Activated CD8-positive, alpha-beta T cell treated with anti-CD3 and anti-CD28 coated beads, Interleukin-2, amount 10 ng/mL, durations not matched to agents 7 days and 5 days (primary cell): ENCODE results near the gene HOXA5. TPM values are rescaled to one million over a fixed set of nuclear protein-coding genes. Genes with fewer than 3 reads are reported as not detected.

ENCODE experiments used
- ATAC-seq: fragments of 150-1000 bp; cut with Tn5 transposase; one replicate; pipeline ENCODE4 v1.10.0; 2021; ENCODE audit warnings: moderate library complexity
- CTCF ChIA-PET: fragments of 350-600 bp; sonication (Branson Sonifier 250); formaldehyde crosslinking; loops from one replicate; lab custom pipeline; 2021; ENCODE audit warnings: antibody characterized with exemption; lab: Charles Lee
- POLR2A ChIA-PET: fragments of 350-600 bp; sonication (Branson Sonifier 250); formaldehyde crosslinking; loops from one replicate; lab custom pipeline; 2021; ENCODE audit warnings: antibody characterized with exemption; lab: Charles Lee
- DNase-seq: peaks from one replicate; pipeline ENCODE4 v3.0.0-alpha.2; 2020
- H3K27ac Mint-ChIP-seq: one replicate; pipeline ENCODE4 v1.8.0; 2021; ENCODE audit warnings: mild to moderate bottlenecking, mixed read lengths
- H3K27me3 Mint-ChIP-seq: one replicate; pipeline ENCODE4 v1.8.0; 2021; ENCODE audit warnings: low read depth, mixed read lengths
- H3K36me3 Mint-ChIP-seq: one replicate; pipeline ENCODE4 v1.8.0; 2021; ENCODE audit warnings: low read depth, mixed read lengths
- H3K4me1 Mint-ChIP-seq: one replicate; pipeline ENCODE4 v1.8.0; 2021; ENCODE audit warnings: low read depth, mixed read lengths
- H3K4me3 Mint-ChIP-seq: one replicate; pipeline ENCODE4 v1.8.0; 2021; ENCODE audit warnings: mild to moderate bottlenecking, mixed read lengths
- H3K9me3 Mint-ChIP-seq: one replicate; pipeline ENCODE4 v1.8.0; 2022; ENCODE audit warnings: mixed read lengths; ENCODE audit not compliant: insufficient read depth
- total RNA-seq, 2 experiments: library from RNA; stranded (reverse); gene quantifications; one replicate each; pipeline ENCODE4 v1.2.3, GENCODE V29; 2021

HOXA5 gene
- not detected for total RNA-seq

GRCh38 chr7:27143023-27143949 lies at the start of gene HOXA5:
Gene HOXA5, minus strand, starts transcription at chr7:27143681. Its CDS starts 74 bp downstream, at chr7:27143607.
- peaks cover 3% of the 10 kb centered on the region for H3K4me1 Mint-ChIP-seq
- H3K27ac Mint-ChIP-seq = no peak within 1 kb of the TSS
- no peak within 1 kb of the TSS for H3K4me3 Mint-ChIP-seq
- ChIA-PET POLR2A (no interaction called here), CTCF (interaction anchor here (0.9 to 1.0 kb wide), 2 partner anchors 12 to 18 kb away, joined by 3 read pairs; partner anchors contain the start of gene HOXA4)
- DNase-seq (no peak), ATAC-seq (no peak)
- no peaks in the 10 kb centered on the region for H3K36me3 Mint-ChIP-seq
- no peaks in the 10 kb centered on the region for H3K9me3 Mint-ChIP-seq
- peaks cover 34% of the 10 kb centered on the region for H3K27me3 Mint-ChIP-seq

- H3K36me3 Mint-ChIP-seq = peaks cover 4% of the 10 kb centered on the region
- peak overlapping the region; percentile 58 for H3K4me3 Mint-ChIP-seq
- POLR2A ChIA-PET = interaction anchor here (0.6 kb wide), 1 partner anchor 948 kb away, joined by 3 read pairs; no protein-coding TSS in a partner anchor
- H3K4me1 Mint-ChIP-seq = peaks cover 33% of the 10 kb centered on the region
- peak; percentile 62 for ATAC-seq
- CTCF ChIA-PET = interaction anchor here (0.7 to 4.9 kb wide), 4 partner anchors 13 to 413 kb away, joined by 3 to 23 read pairs (median 4); no protein-coding TSS in a partner anchor
- H3K27me3 Mint-ChIP-seq = peaks cover 82% of the 10 kb centered on the region
- H3K27ac Mint-ChIP-seq = no peak overlapping the region
- H3K9me3 Mint-ChIP-seq = no peaks in the 10 kb centered on the region
- no peak for DNase-seq
These were observed 49.3 kb upstream of the HOXA5 start for GRCh38 chr7:27192546-27193334.

- POLR2A ChIA-PET = interaction anchor here (0.6 kb wide), 1 partner anchor 949 kb away, joined by 3 read pairs; no protein-coding TSS in a partner anchor
- Mint-ChIP-seq H3K36me3 (peaks cover 4% of the 10 kb centered on the region), H3K27ac (no peak overlapping the region), H3K27me3 (peaks cover 83% of the 10 kb centered on the region), H3K4me3 (peak overlapping the region; percentile 46), H3K4me1 (peaks cover 41% of the 10 kb centered on the region), H3K9me3 (no peaks in the 10 kb centered on the region)
- CTCF ChIA-PET = interaction anchor here (0.7 to 4.9 kb wide), 5 partner anchors 13 to 414 kb away, joined by 3 to 23 read pairs (median 3); no protein-coding TSS in a partner anchor
- ATAC-seq (no peak), DNase-seq (no peak)
These were observed 48.5 kb upstream of the HOXA5 start for GRCh38 chr7:27191833-27192545.

- DNase-seq = no peak
- CTCF ChIA-PET = interaction anchor here (0.9 to 4.4 kb wide), 6 partner anchors 9 to 829 kb away, joined by 3 to 25 read pairs (median 3); partner anchors contain the start of gene HOXA13
- no peak for ATAC-seq
- no peak overlapping the region for H3K4me3 Mint-ChIP-seq
- peaks cover 4% of the 10 kb centered on the region for H3K36me3 Mint-ChIP-seq
- H3K4me1 Mint-ChIP-seq = peaks cover 41% of the 10 kb centered on the region
- POLR2A ChIA-PET = no interaction called here
- no peaks in the 10 kb centered on the region for H3K9me3 Mint-ChIP-seq
- peaks cover 85% of the 10 kb centered on the region for H3K27me3 Mint-ChIP-seq
- H3K27ac Mint-ChIP-seq = no peak overlapping the region
These were observed 47.8 kb upstream of the HOXA5 start for GRCh38 chr7:27191161-27191731.

- Mint-ChIP-seq H3K9me3 (no peaks in the 10 kb centered on the region), H3K4me1 (peaks cover 52% of the 10 kb centered on the region), H3K27me3 (peaks cover 90% of the 10 kb centered on the region), H3K4me3 (no peak overlapping the region), H3K36me3 (peaks cover 4% of the 10 kb centered on the region), H3K27ac (no peak overlapping the region)
- ChIA-PET CTCF (interaction anchor here (0.7 to 4.4 kb wide), 9 partner anchors 11 to 830 kb away, joined by 3 to 25 read pairs (median 3); partner anchors contain the start of gene HOXA13), POLR2A (no interaction called here)
- DNase-seq = no peak
- no peak for ATAC-seq
These were observed 46.7 kb upstream of the HOXA5 start for GRCh38 chr7:27189997-27190748.

GRCh38 chr7:27189295-27189996 lies 46.0 kb upstream of the HOXA5 start:
- POLR2A ChIA-PET = no interaction called here

GRCh38 chr7:27188386-27189294 lies 45.2 kb upstream of the HOXA5 start:
- Mint-ChIP-seq H3K27me3 (peaks cover 87% of the 10 kb centered on the region), H3K9me3 (no peaks in the 10 kb centered on the region), H3K4me3 (peak overlapping the region; percentile 65), H3K36me3 (peaks cover 6% of the 10 kb centered on the region), H3K27ac (peak overlapping the region; percentile 52), H3K4me1 (peaks cover 64% of the 10 kb centered on the region)
- CTCF ChIA-PET = interaction anchor here (1.7 to 4.4 kb wide), 2 partner anchors 9 to 20 kb away, joined by 4 to 25 read pairs; no protein-coding TSS in a partner anchor
- POLR2A ChIA-PET = no interaction called here
- DNase-seq = peak; percentile 65
- peak; percentile 35 for ATAC-seq

More at GRCh38 chr7:27189295-27189996, 46.0 kb upstream of the HOXA5 start:
- DNase-seq (no peak), ATAC-seq (no peak)
- Mint-ChIP-seq H3K9me3 (no peaks in the 10 kb centered on the region), H3K4me3 (no peak overlapping the region), H3K27ac (no peak overlapping the region), H3K4me1 (peaks cover 59% of the 10 kb centered on the region), H3K27me3 (peaks cover 89% of the 10 kb centered on the region), H3K36me3 (peaks cover 6% of the 10 kb centered on the region)
- CTCF ChIA-PET = interaction anchor here (1.1 to 4.4 kb wide), 4 partner anchors 10 to 335 kb away, joined by 3 to 25 read pairs (median 6); no protein-coding TSS in a partner anchor

GRCh38 chr7:27187475-27188385 lies 44.2 kb upstream of the HOXA5 start:
- ChIA-PET POLR2A (interaction anchor here (0.9 kb wide), 1 partner anchor 11 kb away, joined by 3 read pairs; no protein-coding TSS in a partner anchor), CTCF (interaction anchor here (1.7 to 6.1 kb wide), 3 partner anchors 8 to 21 kb away, joined by 4 to 37 read pairs (median 25); no protein-coding TSS in a partner anchor)
- peaks cover 6% of the 10 kb centered on the region for H3K36me3 Mint-ChIP-seq
- ATAC-seq (no peak), DNase-seq (no peak)
- H3K4me1 Mint-ChIP-seq = peaks cover 57% of the 10 kb centered on the region
- peak overlapping the region; percentile 65 for H3K4me3 Mint-ChIP-seq
- peaks cover 85% of the 10 kb centered on the region for H3K27me3 Mint-ChIP-seq
- H3K27ac Mint-ChIP-seq = peak overlapping the region; percentile 52
- no peaks in the 10 kb centered on the region for H3K9me3 Mint-ChIP-seq
